ENCODE measurements around the gene GALNT4. TPM values are rescaled to one million over a fixed set of nuclear protein-coding genes. Genes with fewer than 3 reads are reported as not detected.

The GALNT4 gene
- total and polyA plus RNA-seq, 10 donors: 2.5 to 22.8 (median 13.5) TPM

DNA sequence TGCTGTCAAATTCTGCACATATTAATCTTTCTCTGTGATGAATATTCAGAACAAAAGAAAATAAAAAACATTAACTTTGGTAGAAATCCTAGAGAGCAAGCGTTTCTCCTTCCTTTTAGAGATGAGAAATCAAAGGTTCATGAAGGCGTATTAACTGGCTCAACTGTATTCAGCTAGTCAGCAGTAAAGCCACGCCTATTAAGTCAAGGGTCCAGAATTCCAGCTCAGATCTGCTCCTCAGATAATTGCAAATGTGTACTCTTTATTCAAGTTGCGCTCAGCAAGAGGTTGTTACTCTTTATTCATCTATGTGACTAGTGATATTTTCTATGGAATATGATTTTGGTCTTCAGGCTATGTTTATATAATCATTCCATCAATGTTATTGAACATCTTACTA, 14.3 kb upstream of the GALNT4 start:
- H3K27ac ChIP-seq: no peak overlapping the region
- no peaks in the 10 kb centered on the region for H3K36me3 ChIP-seq
- DNase-seq: no peak
- H3K4me1 ChIP-seq: peaks cover 0 to 13% (median 9%) of the 10 kb centered on the region in 6 donors
- intact Hi-C loops (cut with DNase I; ENCODE audit: low total_unique reads): no loop called here
- H3K4me3 ChIP-seq: no peak overlapping the region
- no peaks in the 10 kb centered on the region for H3K27me3 ChIP-seq (replicated peaks in 1 of 7)
- WGBS, 5 donors: 91 to 97% (median 93%) methylated on average over 4 of the region's 4 CpGs
- H3K9me3 ChIP-seq: no peaks in the 10 kb centered on the region
- TF ChIP-seq POLR2AphosphoS5 (IDR thresholded peaks at IDR 0.05) (no peak), POLR2A (IDR thresholded peaks at IDR 0.05) (no peak)
- TF ChIP-seq, protein P1, sequence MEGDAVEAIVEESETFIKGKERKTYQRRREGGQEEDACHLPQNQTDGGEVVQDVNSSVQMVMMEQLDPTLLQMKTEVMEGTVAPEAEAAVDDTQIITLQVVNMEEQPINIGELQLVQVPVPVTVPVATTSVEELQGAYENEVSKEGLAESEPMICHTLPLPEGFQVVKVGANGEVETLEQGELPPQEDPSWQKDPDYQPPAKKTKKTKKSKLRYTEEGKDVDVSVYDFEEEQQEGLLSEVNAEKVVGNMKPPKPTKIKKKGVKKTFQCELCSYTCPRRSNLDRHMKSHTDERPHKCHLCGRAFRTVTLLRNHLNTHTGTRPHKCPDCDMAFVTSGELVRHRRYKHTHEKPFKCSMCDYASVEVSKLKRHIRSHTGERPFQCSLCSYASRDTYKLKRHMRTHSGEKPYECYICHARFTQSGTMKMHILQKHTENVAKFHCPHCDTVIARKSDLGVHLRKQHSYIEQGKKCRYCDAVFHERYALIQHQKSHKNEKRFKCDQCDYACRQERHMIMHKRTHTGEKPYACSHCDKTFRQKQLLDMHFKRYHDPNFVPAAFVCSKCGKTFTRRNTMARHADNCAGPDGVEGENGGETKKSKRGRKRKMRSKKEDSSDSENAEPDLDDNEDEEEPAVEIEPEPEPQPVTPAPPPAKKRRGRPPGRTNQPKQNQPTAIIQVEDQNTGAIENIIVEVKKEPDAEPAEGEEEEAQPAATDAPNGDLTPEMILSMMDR (IDR thresholded peaks at IDR 0.05 in 8 of 11, conservative IDR thresholded peaks at IDR 0.05 in 3 of 11): no peak

DNA sequence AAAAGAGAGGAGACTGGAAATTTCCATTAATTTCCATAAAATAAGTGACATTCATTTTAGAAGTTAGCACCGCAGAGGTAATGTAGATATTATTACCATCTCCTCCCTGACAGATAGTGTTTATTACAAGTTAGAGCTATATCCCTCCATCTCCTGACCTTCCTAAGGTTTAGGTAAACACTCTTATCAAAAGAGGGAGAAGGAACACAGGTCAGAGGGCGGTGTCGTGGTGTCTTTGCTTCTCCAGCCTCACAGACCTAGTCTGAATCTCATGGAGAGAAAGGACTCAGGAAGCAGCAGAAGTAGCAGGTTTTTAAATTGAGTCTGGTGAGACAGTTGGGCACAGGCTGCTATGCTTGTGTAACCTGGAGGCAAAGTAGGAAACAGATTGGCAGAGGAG, 12.8 kb upstream of the GALNT4 start:
- intact Hi-C loops (cut with DNase I; ENCODE audit: low total_unique reads): no loop called here
- Histone ChIP-seq H3K9me3 (no peaks in the 10 kb centered on the region), H3K4me1 (peaks cover 0 to 2% (median 0%) of the 10 kb centered on the region in 6 donors), H3K27ac (no peak overlapping the region), H3K27me3 (replicated peaks in 1 of 7) (no peaks in the 10 kb centered on the region), H3K36me3 (no peaks in the 10 kb centered on the region), H3K4me3 (no peak overlapping the region)
- DNase-seq: no peak
- TF ChIP-seq, protein P1 (IDR thresholded peaks at IDR 0.05 in 8 of 11, conservative IDR thresholded peaks at IDR 0.05 in 3 of 11): no peak
- TF ChIP-seq POLR2AphosphoS5 (IDR thresholded peaks at IDR 0.05) (no peak), POLR2A (IDR thresholded peaks at IDR 0.05) (no peak)
- WGBS, 5 donors: 87 to 98% (median 91%) methylated on average over 3 of the region's 3 CpGs

DNA sequence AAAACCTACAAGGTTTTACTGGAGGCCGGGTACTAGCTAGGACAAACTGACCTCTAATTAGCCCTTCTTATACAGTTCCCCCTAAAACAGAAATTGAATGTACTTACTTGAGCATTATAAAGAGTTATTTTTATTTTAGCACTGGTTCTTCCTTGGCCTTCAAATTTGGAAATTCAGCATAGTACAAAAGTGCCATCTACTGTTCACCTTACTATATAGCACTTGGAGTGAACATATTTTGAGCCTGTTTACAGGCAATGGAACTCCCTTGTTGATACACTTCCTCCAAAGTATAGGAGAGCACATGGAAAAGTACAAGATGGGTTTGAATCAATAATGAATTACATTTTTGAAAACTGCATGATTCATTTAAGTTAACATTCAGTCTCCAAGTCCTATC, 5.1 kb upstream of the GALNT4 start:
- Histone ChIP-seq H3K9me3 (no peaks in the 10 kb centered on the region), H3K36me3 (peaks cover 0 to 3% (median 0%) of the 10 kb centered on the region in 6 donors), H3K4me1 (peaks cover 5 to 42% (median 25%) of the 10 kb centered on the region in 6 donors), H3K4me3 (no peak overlapping the region), H3K27me3 (replicated peaks in 1 of 7) (no peaks in the 10 kb centered on the region), H3K27ac (peak overlapping the region in 1 of 8 donors; percentile 41)
- TF ChIP-seq POLR2AphosphoS5 (IDR thresholded peaks at IDR 0.05): no peak
- TF ChIP-seq, protein P1 (IDR thresholded peaks at IDR 0.05 in 8 of 11, conservative IDR thresholded peaks at IDR 0.05 in 3 of 11): peak; percentile 28 to 79 (median 67)
- TF ChIP-seq POLR2A (IDR thresholded peaks at IDR 0.05): no peak
- WGBS, 5 donors: 18 to 39% (median 27%) methylated on average over 1 of the region's 1 CpG
- DNase-seq: no peak
- intact Hi-C loops (cut with DNase I; ENCODE audit: low total_unique reads): loop anchor here (2.0 to 5.0 kb wide), 2 partner anchors 55 to 512 kb away; no protein-coding TSS in a partner anchor

DNA sequence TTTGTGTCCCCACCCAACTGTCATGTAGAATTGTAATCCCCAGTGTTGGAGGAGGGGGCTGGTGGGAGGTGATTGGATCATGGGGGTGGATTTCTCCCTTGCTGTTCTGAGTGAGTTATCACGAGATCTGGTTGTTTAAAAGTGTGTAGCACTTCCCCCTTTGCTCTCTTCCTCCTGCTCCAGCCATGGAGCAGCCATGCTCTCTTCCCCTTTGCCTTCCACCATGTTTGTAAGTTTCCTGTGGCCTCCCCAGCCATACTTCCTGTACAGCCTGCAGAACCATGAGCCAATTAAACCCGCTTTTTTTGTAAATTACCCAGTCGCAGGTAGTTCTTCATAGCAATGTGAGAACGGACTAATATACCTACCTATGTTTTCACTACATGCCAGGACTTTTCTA, 3.8 kb upstream of the GALNT4 start:
- Histone ChIP-seq H3K4me3 (no peak overlapping the region), H3K27ac (peak overlapping the region in 4 of 8 donors; percentile 14 to 27 (median 22)), H3K9me3 (no peaks in the 10 kb centered on the region), H3K4me1 (peaks cover 13 to 52% (median 32%) of the 10 kb centered on the region in 6 donors), H3K36me3 (peaks cover 0 to 5% (median 2%) of the 10 kb centered on the region in 6 donors), H3K27me3 (replicated peaks in 1 of 7) (no peaks in the 10 kb centered on the region)
- 48 to 66% (median 61%) methylated on average over 4 of the region's 4 CpGs for WGBS, 5 donors
- DNase-seq: no peak
- TF ChIP-seq POLR2AphosphoS5 (IDR thresholded peaks at IDR 0.05) (no peak), POLR2A (IDR thresholded peaks at IDR 0.05) (no peak)
- TF ChIP-seq, protein P1 (IDR thresholded peaks at IDR 0.05 in 8 of 11, conservative IDR thresholded peaks at IDR 0.05 in 3 of 11): no peak
- intact Hi-C loops (cut with DNase I; ENCODE audit: low total_unique reads): loop anchor here (2.0 to 5.0 kb wide), 2 partner anchors 54 to 511 kb away; no protein-coding TSS in a partner anchor

Measured in spleen (tissue), 11 donors.